Smooth muscle cell (in vitro differentiated cells): ENCODE results near the gene ZBTB4. TPM values are rescaled to one million over a fixed set of nuclear protein-coding genes. Genes with fewer than 3 reads are reported as not detected.

Source experiments
- DNase-seq: peaks from one replicate; lab custom pipeline; 2025; ENCODE audit not compliant: unreplicated experiment; lab: John Stamatoyannopoulos, UW
- H2AFZ ChIP-seq: fragments of 200-600 bp; sonication (generic); 2 replicates; pipeline ENCODE4 v1.6.0; 2016; ENCODE audit warnings: antibody characterized with exemption, low read depth, mild to moderate bottlenecking
- H3F3A ChIP-seq: fragments of 200-600 bp; sonication (generic); 2 replicates; pipeline ENCODE4 v1.6.0; 2017; ENCODE audit warnings: antibody characterized with exemption, low read depth
- H3K27ac ChIP-seq: fragments of 200-600 bp; sonication (generic); 2 replicates; pipeline ENCODE4 v1.5.1; 2016; ENCODE audit warnings: low read depth, mild to moderate bottlenecking
- H3K27me3 ChIP-seq: fragments of 200-600 bp; sonication (generic); 2 replicates; pipeline ENCODE4 v1.6.1; 2016; ENCODE audit warnings: low read depth, mild to moderate bottlenecking
- H3K36me3 ChIP-seq: fragments of 200-600 bp; sonication (generic); 2 replicates; pipeline ENCODE4 v1.5.1; 2016; ENCODE audit warnings: low read depth
- H3K4me1 ChIP-seq: fragments of 200-600 bp; sonication (generic); 2 replicates; pipeline ENCODE4 v1.5.1; 2016; ENCODE audit warnings: low read depth
- H3K4me2 ChIP-seq: fragments of 200-600 bp; sonication (generic); 2 replicates; pipeline ENCODE4 v1.6.0; 2016; ENCODE audit warnings: mild to moderate bottlenecking
- H3K4me3 ChIP-seq: fragments of 200-600 bp; sonication (generic); 2 replicates; pipeline ENCODE4 v1.5.1; 2016; ENCODE audit warnings: mild to moderate bottlenecking
- H3K79me2 ChIP-seq: fragments of 200-600 bp; sonication (generic); 2 replicates; pipeline ENCODE4 v1.6.0; 2016; ENCODE audit warnings: low read depth, mild to moderate bottlenecking
- H3K9ac ChIP-seq: fragments of 200-600 bp; sonication (generic); 2 replicates; pipeline ENCODE4 v1.6.0; 2016; ENCODE audit warnings: low read depth
- H3K9me3 ChIP-seq: fragments of 200-600 bp; sonication (generic); replicated peaks from 2 replicates; pipeline ENCODE4 v1.5.1; 2016; ENCODE audit warnings: low read depth
- H4K20me1 ChIP-seq: fragments of 200-600 bp; sonication (generic); 2 replicates; pipeline ENCODE4 v1.6.0; 2016; ENCODE audit warnings: low read depth
- CTCF ChIP-seq: fragments of 200-600 bp; sonication (generic); IDR thresholded peaks from 2 replicates; pipeline ENCODE4 v1.5.1; 2017; ENCODE audit warnings: borderline replicate concordance, mild to moderate bottlenecking, antibody characterized with exemption; ENCODE audit not compliant: insufficient read depth, poor library complexity, severe bottlenecking
- WGBS: methylation state at CpG from one replicate; pipeline ENCODE4 v1.1.7; 2016; ENCODE audit warnings: low lambda C conversion rate; 5-methylcytosine and 5-hydroxymethylcytosine counted together
- polyA plus RNA-seq: library from polyadenylated mRNA; unstranded; fragments of >200 nt; fragmentation: Nextera tagmentation; extraction: Ambion mirVana; gene quantifications from 2 replicates; pipeline ENCODE4 v1.2.1, GENCODE V29; 2016
- total RNA-seq: library from RNA; depleted of rRNA; stranded (reverse); fragments of >200 nt; gene quantifications from 2 replicates; pipeline ENCODE4 v1.2.3, GENCODE V29; 2014

Gene ZBTB4
- total and polyA plus RNA-seq, 2 experiments from 2014 or later, result 22.8 to 25.6 TPM

- H3K4me2 ChIP-seq, result no peak overlapping the region
- H3K27ac ChIP-seq, result no peak overlapping the region
- H3K4me1 ChIP-seq, result no peaks in the 10 kb centered on the region
- TF ChIP-seq CTCF, result no peak
- no peaks in the 10 kb centered on the region for H4K20me1 ChIP-seq
- no peaks in the 10 kb centered on the region for H3F3A ChIP-seq
- no peaks in the 10 kb centered on the region for H3K27me3 ChIP-seq
- no peak overlapping the region for H3K9ac ChIP-seq
- no peak overlapping the region for H2AFZ ChIP-seq
- no peak for DNase-seq
- H3K9me3 ChIP-seq, result no peaks in the 10 kb centered on the region
- H3K4me3 ChIP-seq, result no peak overlapping the region
- H3K79me2 ChIP-seq, result no peaks in the 10 kb centered on the region
- 95% methylated on average over 7 of the region's 7 CpGs for WGBS
- no peaks in the 10 kb centered on the region for H3K36me3 ChIP-seq
These were observed 51.9 kb downstream of the ZBTB4 start for GRCh38 chr17:7427549-7427948.

- 94% methylated on average over 28 of the region's 29 CpGs for WGBS
- Histone ChIP-seq H3K27me3 (no peaks in the 10 kb centered on the region), H3K4me3 (no peak overlapping the region), H3K4me2 (no peak overlapping the region), H3K27ac (no peak overlapping the region), H2AFZ (no peak overlapping the region), H3K9me3 (no peaks in the 10 kb centered on the region), H3K4me1 (no peaks in the 10 kb centered on the region), H3K9ac (no peak overlapping the region), H3F3A (no peaks in the 10 kb centered on the region), H4K20me1 (no peaks in the 10 kb centered on the region), H3K36me3 (no peaks in the 10 kb centered on the region), H3K79me2 (no peaks in the 10 kb centered on the region)
- no peak for TF ChIP-seq CTCF
- no peak for DNase-seq
These were observed 52.4 kb downstream of the ZBTB4 start for GRCh38 chr17:7426896-7427489.

DNA sequence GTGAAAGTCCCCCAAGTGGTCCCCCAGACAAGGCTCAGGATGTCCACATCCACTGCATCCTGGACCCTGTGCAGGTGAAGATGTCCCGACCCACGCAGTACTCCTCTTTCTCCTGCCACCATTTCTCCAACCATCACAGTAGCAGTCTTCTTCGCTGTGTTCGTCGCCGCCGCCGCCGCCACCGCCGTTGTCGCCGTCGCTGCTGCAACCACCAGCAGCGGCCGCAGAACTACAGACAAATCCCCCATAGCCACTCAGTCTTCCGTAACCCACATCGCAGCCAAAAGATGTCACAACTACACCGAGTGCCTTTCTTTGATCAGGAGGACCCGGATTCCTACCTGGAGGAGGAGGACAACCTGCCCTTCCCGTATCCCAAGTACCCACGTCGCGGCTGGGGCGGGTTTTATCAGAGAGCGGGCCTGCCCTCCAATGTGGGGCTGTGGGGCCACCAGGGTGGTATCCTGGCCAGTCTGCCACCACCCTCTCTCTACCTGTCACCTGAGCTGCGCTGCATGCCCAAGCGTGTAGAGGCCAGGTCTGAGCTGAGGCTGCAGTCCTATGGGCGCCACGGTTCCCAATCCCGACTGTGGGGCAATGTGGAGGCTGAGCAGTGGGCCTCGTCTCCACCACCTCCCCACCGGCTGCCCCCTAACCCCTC, 53.1 kb downstream of the ZBTB4 start:
- Histone ChIP-seq H3K4me3 (no peak overlapping the region), H3K4me1 (no peaks in the 10 kb centered on the region), H3K79me2 (no peaks in the 10 kb centered on the region), H3K9ac (no peak overlapping the region), H3F3A (no peaks in the 10 kb centered on the region), H3K27ac (no peak overlapping the region), H4K20me1 (no peaks in the 10 kb centered on the region), H3K9me3 (no peaks in the 10 kb centered on the region), H2AFZ (no peak overlapping the region), H3K27me3 (no peaks in the 10 kb centered on the region), H3K4me2 (no peak overlapping the region), H3K36me3 (no peaks in the 10 kb centered on the region)
- no peak for TF ChIP-seq CTCF
- DNase-seq, result no peak
- 93% methylated on average over 33 of the region's 33 CpGs for WGBS

DNA sequence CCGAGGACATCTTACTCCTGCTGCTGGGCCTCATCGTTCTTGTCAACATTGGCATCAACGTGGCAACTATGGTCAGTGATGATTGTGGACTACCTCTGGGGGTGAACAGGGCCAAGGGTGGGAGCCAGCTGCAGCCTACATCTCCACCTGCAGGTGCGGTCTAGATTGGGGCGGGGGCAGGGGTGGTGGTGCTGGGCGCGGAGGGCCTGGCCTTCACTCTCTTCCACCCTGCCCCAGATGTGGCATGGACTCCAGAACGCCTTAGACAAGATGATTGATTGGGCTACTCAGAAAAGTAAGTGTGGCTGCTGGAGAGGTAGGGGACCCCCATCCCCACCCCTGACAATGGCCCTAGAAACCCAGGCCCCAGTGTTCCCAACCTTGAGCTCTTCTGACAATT, 53.7 kb downstream of the ZBTB4 start:
- H3F3A ChIP-seq, result no peaks in the 10 kb centered on the region
- DNase-seq, result no peak
- H2AFZ ChIP-seq, result no peak overlapping the region
- WGBS, result 88% methylated on average over 8 of the region's 8 CpGs
- no peak overlapping the region for H3K27ac ChIP-seq
- H3K4me2 ChIP-seq, result no peak overlapping the region
- H4K20me1 ChIP-seq, result no peaks in the 10 kb centered on the region
- no peaks in the 10 kb centered on the region for H3K9me3 ChIP-seq
- H3K9ac ChIP-seq, result no peak overlapping the region
- no peak overlapping the region for H3K4me3 ChIP-seq
- H3K36me3 ChIP-seq, result no peaks in the 10 kb centered on the region
- no peaks in the 10 kb centered on the region for H3K79me2 ChIP-seq
- no peaks in the 10 kb centered on the region for H3K27me3 ChIP-seq
- TF ChIP-seq CTCF, result no peak
- H3K4me1 ChIP-seq, result no peaks in the 10 kb centered on the region
